H1 (cell line): Measurements from ENCODE around the gene SCARB1.

ENCODE experiments used
- ASH2L ChIP-seq: fragments of 200-600, 300-600 bp; sonication (generic); IDR thresholded peaks from one replicate; pipeline ENCODE4 v1.7.1; 2017; ENCODE audit warnings: low read length
- CTCF ChIP-seq, 3 experiments: IDR thresholded peaks; 1 replicate in 2 of 3; 2 replicates in 1 of 3; pipeline versions ENCODE4 v1.5.1 to v1.6.1; 2011; ENCODE audit warnings: low read length in 3 of 3, mild to moderate bottlenecking in 3 of 3, inconsistent platforms in 2 of 3, low read depth in 1 of 3, moderate library complexity in 1 of 3; ENCODE audit not compliant: insufficient read depth in 1 of 3; ENCODE audit errors: control extremely low read depth in 1 of 3
- EP300 ChIP-seq, 2 experiments: IDR thresholded peaks; 1 replicate in 1 of 2; 2 replicates in 1 of 2; pipeline ENCODE4 v1.6.1; 2011 to 2012; ENCODE audit warnings: low read depth in 2 of 2, low read length in 2 of 2, mild to moderate bottlenecking in 2 of 2, borderline replicate concordance in 1 of 2, inconsistent platforms in 1 of 2, moderate library complexity in 1 of 2
- FOSL1 ChIP-seq: IDR thresholded peaks from 2 replicates; pipeline ENCODE4 v1.6.1; 2011; ENCODE audit warnings: mild to moderate bottlenecking, low read depth, low read length, moderate library complexity; ENCODE audit not compliant: insufficient read depth
- GABPA ChIP-seq: IDR thresholded peaks from 2 replicates; pipeline ENCODE4 v1.6.1; 2011; ENCODE audit warnings: mild to moderate bottlenecking, low read length, moderate library complexity, borderline replicate concordance; ENCODE audit not compliant: insufficient read depth
- POLR2A ChIP-seq, 2 experiments: IDR thresholded peaks; 1 replicate in 1 of 2; 2 replicates in 1 of 2; pipeline ENCODE4 v1.6.1; 2011; ENCODE audit warnings: low read depth in 2 of 2, low read length in 2 of 2, mild to moderate bottlenecking in 2 of 2; ENCODE audit errors: control extremely low read depth in 1 of 2
- SIN3A ChIP-seq, 2 experiments: IDR thresholded peaks in 1 of 2; conservative IDR thresholded peaks in 1 of 2; 2 replicates each; pipeline ENCODE4 v1.6.1; 2011 to 2012; ENCODE audit warnings: low read length in 2 of 2, improper control_type of control experiment in 1 of 2, low read depth in 1 of 2, mild to moderate bottlenecking in 1 of 2
- USF2 ChIP-seq: IDR thresholded peaks from 2 replicates; pipeline ENCODE4 v1.6.1; 2011; ENCODE audit warnings: low read length, improper control_type of control experiment

GRCh38 chr12:124875803-124876132 lies 12.1 kb upstream of the SCARB1 start:
- no peak for TF ChIP-seq CTCF (IDR thresholded peaks at IDR 0.05; ENCODE audit: control extremely low read depth in 1 of 3, insufficient read depth in 1 of 3, low read depth in 1 of 3, low read length in 3 of 3)
- no peak for TF ChIP-seq ASH2L
- no peak for TF ChIP-seq USF2
- no peak for TF ChIP-seq SIN3A (conservative IDR thresholded peaks at IDR 0.05 in 1 of 2, IDR thresholded peaks at IDR 0.05 in 1 of 2; ENCODE audit: low read depth in 1 of 2, low read length in 2 of 2)
- no peak for TF ChIP-seq FOSL1
- TF ChIP-seq EP300 (IDR thresholded peaks at IDR 0.05; ENCODE audit: borderline replicate concordance in 1 of 2, low read depth in 2 of 2, low read length in 2 of 2): no peak
- no peak for TF ChIP-seq POLR2A (IDR thresholded peaks at IDR 0.05; ENCODE audit: control extremely low read depth in 1 of 2, low read depth in 2 of 2, low read length in 2 of 2)
- no peak for TF ChIP-seq GABPA
